Colonic mucosa (tissue), 4 donors: ENCODE measurements around the gene LYPD1. TPM values are rescaled to one million over a fixed set of nuclear protein-coding genes. Genes with fewer than 3 reads are reported as not detected.

ENCODE experiments used
- DNase-seq: peaks from one replicate; pipeline ENCODE4 v3.0.0-alpha.2; 2020
- H3K27ac ChIP-seq: fragments of 200-600 bp; one replicate; pipeline ENCODE4 v1.8.0; 2021
- H3K27me3 ChIP-seq: fragments of 200-600 bp; one replicate; pipeline ENCODE4 v1.8.0; 2021
- H3K36me3 ChIP-seq: fragments of 200-600 bp; one replicate; pipeline ENCODE4 v1.8.0; 2021
- H3K4me1 ChIP-seq: fragments of 200-600 bp; one replicate; pipeline ENCODE4 v1.8.0; 2021; ENCODE audit warnings: mild to moderate bottlenecking
- H3K4me3 ChIP-seq: fragments of 200-600 bp; one replicate; pipeline ENCODE4 v1.8.0; 2021
- H3K9ac ChIP-seq, 2 donors: one replicate each; pipeline ENCODE4 v1.7.0; 2013; ENCODE audit warnings: control low read depth in 2 of 2, low read depth in 2 of 2, low read length in 2 of 2
- H3K9me3 ChIP-seq: fragments of 200-600 bp; one replicate; pipeline ENCODE4 v1.8.0; 2021
- CTCF ChIP-seq: fragments of 200-600 bp; IDR thresholded peaks from one replicate; pipeline ENCODE4 v1.8.0; 2022; ENCODE audit warnings: antibody characterized with exemption, mild to moderate bottlenecking
- intact Hi-C: fragments of 100-400 bp; cut with DNase I; formaldehyde crosslinking; loops from one replicate; pipeline ENCODE4 v1.14.1; 2022
- total RNA-seq, 2 donors: library from RNA; stranded (reverse); fragmentation: NEBNext Ultra II Directional in 1 of 2; extraction: Animal tissue kit (Norgen Biotek cat#: 25700) in 1 of 2; gene quantifications; one replicate each; pipeline ENCODE4 v1.2.1, GENCODE V29; 2021
- donor health status: healthy.
- donor health status: DM: no; HTN: no; CAD: no.
- donor health status: DM: no; HTN: no; CAD: no.

Gene LYPD1
- total RNA-seq, 2 donors from 2014 or later = 0.66 TPM; not detected in 1

GRCh38 chr2:132607426-132608090, 62.4 kb downstream of the LYPD1 start:
- Histone ChIP-seq H3K9me3 (no peaks in the 10 kb centered on the region), H3K4me1 (no peaks in the 10 kb centered on the region), H3K27ac (no peak overlapping the region), H3K4me3 (no peak overlapping the region), H3K9ac (no peak overlapping the region), H3K27me3 (no peaks in the 10 kb centered on the region), H3K36me3 (no peaks in the 10 kb centered on the region)
- no peak for TF ChIP-seq CTCF
- intact Hi-C loops = no loop called here
- no peak for DNase-seq

GRCh38 chr2:132606649-132607048, 63.4 kb downstream of the LYPD1 start:
- no peak for TF ChIP-seq CTCF
- intact Hi-C loops = no loop called here
- H3K9ac ChIP-seq = no peak overlapping the region
- H3K27me3 ChIP-seq = no peaks in the 10 kb centered on the region
- DNase-seq = no peak
- no peak overlapping the region for H3K4me3 ChIP-seq
- H3K9me3 ChIP-seq = no peaks in the 10 kb centered on the region
- no peaks in the 10 kb centered on the region for H3K4me1 ChIP-seq
- H3K36me3 ChIP-seq = no peaks in the 10 kb centered on the region
- no peak overlapping the region for H3K27ac ChIP-seq

GRCh38 chr2:132605236-132606180, 64.5 kb downstream of the LYPD1 start:
- no peak for TF ChIP-seq CTCF
- intact Hi-C loops = no loop called here
- no peaks in the 10 kb centered on the region for H3K9me3 ChIP-seq

GRCh38 chr2:132604561-132604960, 65.4 kb downstream of the LYPD1 start:
- intact Hi-C loops = no loop called here

More at GRCh38 chr2:132605236-132606180, 64.5 kb downstream of the LYPD1 start:
- Histone ChIP-seq H3K27me3 (no peaks in the 10 kb centered on the region), H3K27ac (no peak overlapping the region), H3K4me3 (no peak overlapping the region), H3K4me1 (no peaks in the 10 kb centered on the region), H3K36me3 (no peaks in the 10 kb centered on the region), H3K9ac (no peak overlapping the region)
- no peak for DNase-seq

More at GRCh38 chr2:132604561-132604960, 65.4 kb downstream of the LYPD1 start:
- H3K4me1 ChIP-seq = no peaks in the 10 kb centered on the region
- H3K4me3 ChIP-seq = no peak overlapping the region
- no peak overlapping the region for H3K27ac ChIP-seq
- no peaks in the 10 kb centered on the region for H3K27me3 ChIP-seq
- H3K9ac ChIP-seq = no peak overlapping the region
- no peak for DNase-seq
- no peaks in the 10 kb centered on the region for H3K9me3 ChIP-seq
- no peak for TF ChIP-seq CTCF
- H3K36me3 ChIP-seq = no peaks in the 10 kb centered on the region
